ENCODE measurements around the gene AGPS.

DNA sequence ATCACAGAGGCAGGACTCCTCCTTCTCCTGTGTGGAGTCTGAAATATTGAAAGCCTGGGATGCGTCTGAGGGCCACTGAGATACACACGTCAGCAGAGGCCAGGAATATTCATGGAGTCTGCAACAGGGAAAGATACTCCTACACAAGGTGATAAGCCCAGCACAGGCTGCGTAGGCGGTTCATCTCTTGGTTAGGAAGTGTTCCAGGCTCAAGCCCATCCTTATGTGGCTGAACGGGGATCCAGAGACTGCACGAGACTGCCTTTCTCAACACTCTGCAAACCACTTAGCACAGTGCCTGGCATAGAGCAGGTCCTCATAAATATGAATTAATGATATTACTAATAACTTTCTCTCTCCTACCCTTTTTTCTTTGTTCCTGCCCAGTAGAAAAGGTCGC is 29.2 kb upstream of the AGPS start:
- no peak for TF ChIP-seq CTCF (IDR thresholded peaks at IDR 0.05)
- no peak for TF ChIP-seq ZFX (IDR thresholded peaks at IDR 0.05; ENCODE audit: borderline replicate concordance)

Measured in 22Rv1 (cell line).